ENCODE measurements around the gene CILP. TPM values are rescaled to one million over a fixed set of nuclear protein-coding genes. Genes with fewer than 3 reads are reported as not detected.
A peak's percentile ranks its signal among the peaks of the same experiment; 100 is the strongest.

The CILP gene
- total and polyA plus RNA-seq, 11 donors = 0.76 to 58.5 (median 12.0) TPM

DNA sequence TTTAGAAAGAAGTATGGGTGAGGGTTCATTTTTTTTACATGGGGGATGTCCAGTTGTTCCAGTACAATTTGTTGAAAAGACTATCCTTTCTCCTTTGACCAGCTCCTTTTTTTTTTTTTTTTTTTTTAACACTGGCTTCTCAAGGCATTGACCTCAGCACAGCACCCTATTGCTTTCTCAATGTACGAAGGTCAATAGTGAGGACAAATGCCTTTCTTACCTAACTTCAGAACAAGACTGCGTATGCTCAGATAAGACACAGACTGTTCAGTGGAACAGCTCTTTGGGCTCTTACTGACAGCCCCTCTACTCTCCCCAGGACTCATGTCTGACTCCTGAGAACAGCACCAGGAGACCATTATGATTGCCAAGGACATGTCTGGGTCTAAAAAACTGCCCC is 10.4 kb upstream of the CILP start:
- no peaks in the 10 kb centered on the region for H3K36me3 ChIP-seq
- intact Hi-C loops (cut with DNase I) = no loop called here
- peak in 1 of 4 donors; percentile 39 for ATAC-seq
- no peak overlapping the region for H3K27ac ChIP-seq
- H3K4me1 ChIP-seq = no peaks in the 10 kb centered on the region
- DNase-seq = no peak
- TF ChIP-seq, protein P1, sequence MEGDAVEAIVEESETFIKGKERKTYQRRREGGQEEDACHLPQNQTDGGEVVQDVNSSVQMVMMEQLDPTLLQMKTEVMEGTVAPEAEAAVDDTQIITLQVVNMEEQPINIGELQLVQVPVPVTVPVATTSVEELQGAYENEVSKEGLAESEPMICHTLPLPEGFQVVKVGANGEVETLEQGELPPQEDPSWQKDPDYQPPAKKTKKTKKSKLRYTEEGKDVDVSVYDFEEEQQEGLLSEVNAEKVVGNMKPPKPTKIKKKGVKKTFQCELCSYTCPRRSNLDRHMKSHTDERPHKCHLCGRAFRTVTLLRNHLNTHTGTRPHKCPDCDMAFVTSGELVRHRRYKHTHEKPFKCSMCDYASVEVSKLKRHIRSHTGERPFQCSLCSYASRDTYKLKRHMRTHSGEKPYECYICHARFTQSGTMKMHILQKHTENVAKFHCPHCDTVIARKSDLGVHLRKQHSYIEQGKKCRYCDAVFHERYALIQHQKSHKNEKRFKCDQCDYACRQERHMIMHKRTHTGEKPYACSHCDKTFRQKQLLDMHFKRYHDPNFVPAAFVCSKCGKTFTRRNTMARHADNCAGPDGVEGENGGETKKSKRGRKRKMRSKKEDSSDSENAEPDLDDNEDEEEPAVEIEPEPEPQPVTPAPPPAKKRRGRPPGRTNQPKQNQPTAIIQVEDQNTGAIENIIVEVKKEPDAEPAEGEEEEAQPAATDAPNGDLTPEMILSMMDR (IDR thresholded peaks at IDR 0.05) = no peak
- no peak for TF ChIP-seq POLR2A (IDR thresholded peaks at IDR 0.05)
- H3K4me3 ChIP-seq = no peak overlapping the region
- WGBS, 4 donors = 80 to 97% (median 88%) methylated on average over 2 of the region's 2 CpGs
- no peaks in the 10 kb centered on the region for H3K9me3 ChIP-seq
- H3K27me3 ChIP-seq = no peaks in the 10 kb centered on the region

- Histone ChIP-seq H3K36me3 (no peaks in the 10 kb centered on the region), H3K4me1 (peaks cover 0 to under 1% (median 0%) of the 10 kb centered on the region in 12 donors), H3K9me3 (no peaks in the 10 kb centered on the region), H3K4me3 (no peak overlapping the region), H3K27me3 (no peaks in the 10 kb centered on the region), H3K27ac (no peak overlapping the region)
- 89 to 94% (median 93%) methylated on average over 3 of the region's 3 CpGs for WGBS, 4 donors
- TF ChIP-seq POLR2A (IDR thresholded peaks at IDR 0.05) = no peak
- TF ChIP-seq, protein P1 (IDR thresholded peaks at IDR 0.05) = no peak
- intact Hi-C loops (cut with DNase I) = loop anchor here in 1 of 10 donors (10.0 kb wide), 1 partner anchor 166 kb away; no protein-coding TSS in a partner anchor
- DNase-seq (no peak), ATAC-seq (no peak)
These were observed 7.9 kb upstream of the CILP start for GRCh38 chr15:65219137-65219536.

GRCh38 chr15:65217526-65218482 is 6.5 kb upstream of the CILP start:
- ATAC-seq (peak in 1 of 4 donors; percentile 18), DNase-seq (no peak)
- H3K4me3 ChIP-seq = no peak overlapping the region
- H3K27me3 ChIP-seq = no peaks in the 10 kb centered on the region
- TF ChIP-seq, protein P1 (IDR thresholded peaks at IDR 0.05) = no peak
- no peak for TF ChIP-seq POLR2A (IDR thresholded peaks at IDR 0.05)
- intact Hi-C loops (cut with DNase I) = loop anchor here in 1 of 10 donors (10.0 kb wide), 1 partner anchor 167 kb away; no protein-coding TSS in a partner anchor
- no peak overlapping the region for H3K27ac ChIP-seq
- peaks cover 0 to 8% (median 0%) of the 10 kb centered on the region in 12 donors for H3K4me1 ChIP-seq
- no peaks in the 10 kb centered on the region for H3K9me3 ChIP-seq
- H3K36me3 ChIP-seq = no peaks in the 10 kb centered on the region
- WGBS, 4 donors = 86 to 90% (median 87%) methylated on average over 10 of the region's 10 CpGs

GRCh38 chr15:65215496-65215895 is 4.2 kb upstream of the CILP start:
- ATAC-seq (no peak), DNase-seq (no peak)
- no peaks in the 10 kb centered on the region for H3K9me3 ChIP-seq
- H3K36me3 ChIP-seq = no peaks in the 10 kb centered on the region
- peaks cover 0 to 27% (median 6%) of the 10 kb centered on the region in 12 donors for H3K4me1 ChIP-seq
- H3K27ac ChIP-seq = no peak overlapping the region
- intact Hi-C loops (cut with DNase I) = loop anchor here in 1 of 10 donors (10.0 kb wide), 1 partner anchor 169 kb away; no protein-coding TSS in a partner anchor
- no peak overlapping the region for H3K4me3 ChIP-seq
- no peak for TF ChIP-seq POLR2A (IDR thresholded peaks at IDR 0.05)
- TF ChIP-seq, protein P1 (IDR thresholded peaks at IDR 0.05) = no peak
- H3K27me3 ChIP-seq = no peaks in the 10 kb centered on the region

All from heart left ventricle (tissue), 16 donors.